ENCODE data around the gene SH3GL2.

SH3GL2 gene

GRCh38 chr9:17824616-17825264, 245.9 kb downstream of the SH3GL2 start:
- Mint-ChIP-seq H3K36me3 (no peaks in the 10 kb centered on the region), H3K27ac (no peak overlapping the region), H3K27me3 (no peaks in the 10 kb centered on the region), H3K9me3 (peaks cover 7% of the 10 kb centered on the region), H3K4me1 (no peaks in the 10 kb centered on the region), H3K4me3 (no peak overlapping the region)
- no peak for ATAC-seq

GRCh38 chr9:17825265-17825659, 246.4 kb downstream of the SH3GL2 start:
- peaks cover 6% of the 10 kb centered on the region for H3K9me3 Mint-ChIP-seq
- ATAC-seq: no peak
- no peak overlapping the region for H3K27ac Mint-ChIP-seq

GRCh38 chr9:17829064-17829463, 250.2 kb downstream of the SH3GL2 start:
- Mint-ChIP-seq H3K36me3 (no peaks in the 10 kb centered on the region), H3K27ac (no peak overlapping the region), H3K27me3 (no peaks in the 10 kb centered on the region), H3K4me3 (no peak overlapping the region), H3K4me1 (no peaks in the 10 kb centered on the region), H3K9me3 (peaks cover 3% of the 10 kb centered on the region)
- ATAC-seq: no peak

More at GRCh38 chr9:17825265-17825659, 246.4 kb downstream of the SH3GL2 start:
- Mint-ChIP-seq H3K4me3 (no peak overlapping the region), H3K36me3 (no peaks in the 10 kb centered on the region), H3K4me1 (no peaks in the 10 kb centered on the region), H3K27me3 (no peaks in the 10 kb centered on the region)

GRCh38 chr9:17829812-17830385, 251.0 kb downstream of the SH3GL2 start:
- no peak overlapping the region for H3K27ac Mint-ChIP-seq
- H3K9me3 Mint-ChIP-seq: peaks cover 6% of the 10 kb centered on the region
- H3K36me3 Mint-ChIP-seq: no peaks in the 10 kb centered on the region
- no peak overlapping the region for H3K4me3 Mint-ChIP-seq
- no peaks in the 10 kb centered on the region for H3K27me3 Mint-ChIP-seq
- no peak for ATAC-seq
- H3K4me1 Mint-ChIP-seq: no peaks in the 10 kb centered on the region

GRCh38 chr9:17832812-17833211, 253.9 kb downstream of the SH3GL2 start:
- no peak overlapping the region for H3K27ac Mint-ChIP-seq
- no peaks in the 10 kb centered on the region for H3K4me1 Mint-ChIP-seq
- H3K4me3 Mint-ChIP-seq: no peak overlapping the region
- H3K9me3 Mint-ChIP-seq: peaks cover 15% of the 10 kb centered on the region
- no peak for ATAC-seq
- H3K27me3 Mint-ChIP-seq: no peaks in the 10 kb centered on the region
- H3K36me3 Mint-ChIP-seq: no peaks in the 10 kb centered on the region

- Mint-ChIP-seq H3K4me1 (no peaks in the 10 kb centered on the region), H3K36me3 (no peaks in the 10 kb centered on the region), H3K4me3 (no peak overlapping the region), H3K27me3 (no peaks in the 10 kb centered on the region), H3K27ac (no peak overlapping the region), H3K9me3 (peaks cover 12% of the 10 kb centered on the region)
- ATAC-seq: no peak
Observed at GRCh38 chr9:17833846-17834245, 255.0 kb downstream of the SH3GL2 start.

GRCh38 chr9:17837965-17838364, 259.1 kb downstream of the SH3GL2 start:
- Mint-ChIP-seq H3K36me3 (no peaks in the 10 kb centered on the region), H3K4me1 (no peaks in the 10 kb centered on the region), H3K27ac (no peak overlapping the region), H3K27me3 (no peaks in the 10 kb centered on the region), H3K4me3 (no peak overlapping the region), H3K9me3 (peaks cover 12% of the 10 kb centered on the region)
- no peak for ATAC-seq

- Mint-ChIP-seq H3K27ac (no peak overlapping the region), H3K4me3 (no peak overlapping the region), H3K27me3 (no peaks in the 10 kb centered on the region), H3K36me3 (no peaks in the 10 kb centered on the region), H3K9me3 (peaks cover 20% of the 10 kb centered on the region), H3K4me1 (no peaks in the 10 kb centered on the region)
- ATAC-seq: no peak
Observed at GRCh38 chr9:17839776-17840175, 260.9 kb downstream of the SH3GL2 start.

- Mint-ChIP-seq H3K36me3 (no peaks in the 10 kb centered on the region), H3K9me3 (peaks cover 18% of the 10 kb centered on the region), H3K4me1 (no peaks in the 10 kb centered on the region), H3K27ac (no peak overlapping the region), H3K4me3 (no peak overlapping the region), H3K27me3 (no peaks in the 10 kb centered on the region)
- no peak for ATAC-seq
Observed at GRCh38 chr9:17843236-17843635, 264.4 kb downstream of the SH3GL2 start.

Data from stimulated activated memory B cell treated with anti-CD40 and anti-IgM and Interleukin-4, amounts not matched to agents 10 μg/mL and 1 μg/mL and 100 μg/mL, for 72 hours (primary cell).